ENCODE data around the gene CC2D1B.
"Not testable (repeated sequence)": the region's sequence is repeated elsewhere in the genome, so short reads cannot be mapped to it uniquely, and the experiment has no call there.

DNA sequence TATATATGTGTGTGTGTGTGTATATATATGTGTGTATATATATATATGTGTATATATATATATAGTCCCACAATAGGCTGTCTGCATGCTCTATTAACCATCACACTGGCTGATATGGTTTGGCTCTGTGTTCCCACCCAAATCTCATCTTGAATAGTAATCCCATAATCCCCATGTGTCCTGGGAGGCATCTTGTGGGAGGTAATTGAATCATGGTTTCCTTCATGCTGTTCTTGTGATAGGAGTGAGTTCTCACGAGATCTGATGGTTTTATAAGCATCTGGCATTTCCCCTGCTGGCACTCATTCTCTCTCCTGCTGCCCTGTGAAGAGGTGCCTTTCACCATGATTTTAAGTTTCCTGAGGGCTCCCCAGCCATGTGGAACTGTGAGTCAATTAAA is 3.8 kb upstream of the CC2D1B start:
- not testable (repeated sequence) for TF ChIP-seq CTCF (IDR thresholded peaks at IDR 0.05; ENCODE audit: low read depth, low read length); EZH2phosphoT487 (IDR thresholded peaks at IDR 0.05; ENCODE audit: low read depth)

Data from OCI-LY3 (cell line).